Prostate gland (tissue), 2 donors: ENCODE results near the gene DDX28.

Experiments
- POLR2A ChIP-seq: fragments of 450-650 bp; IDR thresholded peaks from one replicate; pipeline ENCODE4 v1.6.1; 2016; ENCODE audit warnings: antibody characterized with exemption, mild to moderate bottlenecking
- POLR2AphosphoS5 ChIP-seq: sonication (generic); formaldehyde crosslinking; IDR thresholded peaks from one replicate; pipeline ENCODE4 v1.6.1; 2017; ENCODE audit warnings: antibody characterized with exemption
- TF ChIP-seq, protein P1 (sequence below), 4 experiments: fragments of 200-600 bp in 2 of 4; fragments of 450-650 bp in 2 of 4; sonication (generic) in 2 of 4; IDR thresholded peaks; 1 replicate in 3 of 4; 2 replicates in 1 of 4; pipeline ENCODE4 v1.5.1; 2016 to 2019; ENCODE audit warnings: antibody characterized with exemption in 4 of 4, mild to moderate bottlenecking in 2 of 4, moderate library complexity in 2 of 4

DNA sequence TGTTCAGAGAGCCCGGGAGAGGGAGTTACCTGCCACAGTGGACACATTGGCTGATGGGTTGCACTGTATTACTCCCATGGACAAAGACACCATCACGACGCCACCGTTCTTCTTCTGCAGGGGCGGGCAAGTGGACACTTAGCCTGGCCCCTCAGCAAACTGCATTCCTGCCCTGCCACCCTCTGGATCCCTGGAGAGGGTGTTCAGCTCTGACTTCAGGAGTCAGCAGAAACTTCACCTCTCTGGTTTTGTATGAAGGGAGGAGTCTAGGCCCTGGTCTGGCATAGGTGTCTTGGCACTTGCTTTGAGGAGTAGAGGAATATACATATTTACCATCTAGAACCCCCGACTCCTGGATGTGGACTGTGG, 33.0 kb downstream of the DDX28 start:
- TF ChIP-seq, protein P1, sequence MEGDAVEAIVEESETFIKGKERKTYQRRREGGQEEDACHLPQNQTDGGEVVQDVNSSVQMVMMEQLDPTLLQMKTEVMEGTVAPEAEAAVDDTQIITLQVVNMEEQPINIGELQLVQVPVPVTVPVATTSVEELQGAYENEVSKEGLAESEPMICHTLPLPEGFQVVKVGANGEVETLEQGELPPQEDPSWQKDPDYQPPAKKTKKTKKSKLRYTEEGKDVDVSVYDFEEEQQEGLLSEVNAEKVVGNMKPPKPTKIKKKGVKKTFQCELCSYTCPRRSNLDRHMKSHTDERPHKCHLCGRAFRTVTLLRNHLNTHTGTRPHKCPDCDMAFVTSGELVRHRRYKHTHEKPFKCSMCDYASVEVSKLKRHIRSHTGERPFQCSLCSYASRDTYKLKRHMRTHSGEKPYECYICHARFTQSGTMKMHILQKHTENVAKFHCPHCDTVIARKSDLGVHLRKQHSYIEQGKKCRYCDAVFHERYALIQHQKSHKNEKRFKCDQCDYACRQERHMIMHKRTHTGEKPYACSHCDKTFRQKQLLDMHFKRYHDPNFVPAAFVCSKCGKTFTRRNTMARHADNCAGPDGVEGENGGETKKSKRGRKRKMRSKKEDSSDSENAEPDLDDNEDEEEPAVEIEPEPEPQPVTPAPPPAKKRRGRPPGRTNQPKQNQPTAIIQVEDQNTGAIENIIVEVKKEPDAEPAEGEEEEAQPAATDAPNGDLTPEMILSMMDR (IDR thresholded peaks at IDR 0.05): no peak
- TF ChIP-seq POLR2AphosphoS5 (no peak), POLR2A (no peak)
